Keratinocyte (primary cell): Measurements from ENCODE around the gene KDM5C.

Experiments
- EZH2 ChIP-seq: IDR thresholded peaks from one replicate; pipeline ENCODE4 v1.6.1; 2012; ENCODE audit warnings: inconsistent platforms, mild to moderate bottlenecking, low read length, moderate library complexity
- TF ChIP-seq, protein P1 (sequence below), 3 experiments: IDR thresholded peaks in 1 of 3; conservative IDR thresholded peaks in 1 of 3; optimal IDR thresholded peaks in 1 of 3; 2 replicates in 2 of 3; 3 replicates in 1 of 3; pipeline versions ENCODE3 to v1.5.1; 2011; ENCODE audit warnings: low read length in 3 of 3, mild to moderate bottlenecking in 3 of 3, moderate library complexity in 2 of 3, control low read depth in 1 of 3, inconsistent platforms in 1 of 3; ENCODE audit not compliant: insufficient read depth in 2 of 3; ENCODE audit errors: extremely low read depth in 1 of 3

DNA sequence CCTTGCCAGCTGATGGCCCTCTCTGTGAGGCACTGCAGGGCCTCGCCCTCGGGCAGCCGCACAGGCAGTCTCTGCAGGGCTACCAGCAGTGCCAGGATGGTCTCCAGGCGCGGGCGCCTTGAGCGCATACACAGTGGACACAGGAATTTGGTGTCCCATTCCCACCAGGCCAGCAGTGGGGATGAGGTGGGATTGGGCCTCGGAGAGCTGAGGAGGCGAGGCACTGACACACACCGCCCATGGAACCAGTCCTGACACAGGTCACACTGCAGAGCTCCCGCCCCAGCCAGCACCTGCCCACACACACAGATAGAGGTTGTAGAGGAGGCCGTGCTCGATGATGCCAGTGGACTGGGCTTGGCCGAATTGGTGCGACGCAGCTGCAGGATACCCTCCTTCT is 30.7 kb downstream of the KDM5C start:
- TF ChIP-seq EZH2, result no peak
- TF ChIP-seq, protein P1, sequence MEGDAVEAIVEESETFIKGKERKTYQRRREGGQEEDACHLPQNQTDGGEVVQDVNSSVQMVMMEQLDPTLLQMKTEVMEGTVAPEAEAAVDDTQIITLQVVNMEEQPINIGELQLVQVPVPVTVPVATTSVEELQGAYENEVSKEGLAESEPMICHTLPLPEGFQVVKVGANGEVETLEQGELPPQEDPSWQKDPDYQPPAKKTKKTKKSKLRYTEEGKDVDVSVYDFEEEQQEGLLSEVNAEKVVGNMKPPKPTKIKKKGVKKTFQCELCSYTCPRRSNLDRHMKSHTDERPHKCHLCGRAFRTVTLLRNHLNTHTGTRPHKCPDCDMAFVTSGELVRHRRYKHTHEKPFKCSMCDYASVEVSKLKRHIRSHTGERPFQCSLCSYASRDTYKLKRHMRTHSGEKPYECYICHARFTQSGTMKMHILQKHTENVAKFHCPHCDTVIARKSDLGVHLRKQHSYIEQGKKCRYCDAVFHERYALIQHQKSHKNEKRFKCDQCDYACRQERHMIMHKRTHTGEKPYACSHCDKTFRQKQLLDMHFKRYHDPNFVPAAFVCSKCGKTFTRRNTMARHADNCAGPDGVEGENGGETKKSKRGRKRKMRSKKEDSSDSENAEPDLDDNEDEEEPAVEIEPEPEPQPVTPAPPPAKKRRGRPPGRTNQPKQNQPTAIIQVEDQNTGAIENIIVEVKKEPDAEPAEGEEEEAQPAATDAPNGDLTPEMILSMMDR (optimal IDR thresholded peaks at IDR 0.05 in 1 of 3, IDR thresholded peaks at IDR 0.05 in 1 of 3, conservative IDR thresholded peaks at IDR 0.05 in 1 of 3; ENCODE audit: extremely low read depth in 1 of 3, insufficient read depth in 2 of 3, low read length in 3 of 3), result no peak
